Measurements from ENCODE around the gene MAFG.

The MAFG gene

GRCh38 chr17:81927653-81928543, at the start of gene MAFG:
Gene MAFG, minus strand, starts transcription at chr17:81927735. Its CDS starts 4,550 bp downstream, at chr17:81923185.
- DNase-seq (ENCODE audit: low read depth in 2 of 2), result peak; percentile 88 to 89

DNA sequence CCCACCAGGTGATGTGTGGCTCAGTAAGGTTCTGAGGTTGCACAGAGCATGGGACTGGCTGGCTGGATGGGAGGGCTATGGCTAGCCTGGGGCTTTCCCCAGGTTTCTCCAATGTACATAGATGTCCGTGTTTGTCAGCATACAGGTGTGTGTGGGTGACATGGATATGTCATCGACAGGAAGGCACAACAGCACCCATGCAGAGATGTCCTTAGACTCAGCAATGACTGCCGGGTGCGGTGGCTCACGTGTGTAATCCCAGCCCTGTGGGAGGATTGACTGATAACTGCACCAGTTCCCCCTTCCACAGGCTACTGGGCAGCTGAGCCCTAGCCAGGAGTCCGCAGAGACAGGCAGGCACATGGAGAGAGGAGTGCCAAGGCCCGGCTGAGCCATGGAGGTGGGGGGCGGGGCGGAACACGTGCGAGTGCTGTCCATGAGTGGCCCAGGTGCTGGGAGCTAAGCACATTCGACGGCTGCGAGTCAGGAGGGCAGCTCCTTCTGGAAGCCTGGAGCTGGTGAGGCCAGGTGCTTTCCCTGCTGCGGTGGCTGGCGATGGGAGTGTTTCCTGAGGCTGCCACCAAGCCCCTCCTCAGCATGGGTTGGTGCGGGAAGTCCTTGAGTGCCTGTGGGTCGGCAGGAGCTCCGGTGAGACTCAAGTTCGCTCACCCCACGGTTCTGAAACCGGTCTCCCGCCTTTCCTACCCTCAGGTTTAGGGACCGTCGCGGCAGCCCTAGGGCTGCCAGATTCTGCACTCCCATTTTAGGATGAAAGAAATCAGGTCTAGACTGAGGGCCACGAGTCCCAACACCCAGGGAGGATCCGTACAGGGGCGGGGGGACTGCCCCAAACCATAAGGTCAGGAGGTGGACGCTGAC, 49.0 kb upstream of the MAFG start:
- no peak for DNase-seq (ENCODE audit: low read depth in 2 of 2)

GRCh38 chr17:81973432-81973831, 45.9 kb upstream of the MAFG start:
- no peak for DNase-seq (ENCODE audit: low read depth in 2 of 2)

GRCh38 chr17:81968850-81969812, 41.6 kb upstream of the MAFG start:
- DNase-seq (ENCODE audit: low read depth in 2 of 2), result no peak

GRCh38 chr17:81968396-81968745, 40.8 kb upstream of the MAFG start:
- no peak for DNase-seq (ENCODE audit: low read depth in 2 of 2)

DNA sequence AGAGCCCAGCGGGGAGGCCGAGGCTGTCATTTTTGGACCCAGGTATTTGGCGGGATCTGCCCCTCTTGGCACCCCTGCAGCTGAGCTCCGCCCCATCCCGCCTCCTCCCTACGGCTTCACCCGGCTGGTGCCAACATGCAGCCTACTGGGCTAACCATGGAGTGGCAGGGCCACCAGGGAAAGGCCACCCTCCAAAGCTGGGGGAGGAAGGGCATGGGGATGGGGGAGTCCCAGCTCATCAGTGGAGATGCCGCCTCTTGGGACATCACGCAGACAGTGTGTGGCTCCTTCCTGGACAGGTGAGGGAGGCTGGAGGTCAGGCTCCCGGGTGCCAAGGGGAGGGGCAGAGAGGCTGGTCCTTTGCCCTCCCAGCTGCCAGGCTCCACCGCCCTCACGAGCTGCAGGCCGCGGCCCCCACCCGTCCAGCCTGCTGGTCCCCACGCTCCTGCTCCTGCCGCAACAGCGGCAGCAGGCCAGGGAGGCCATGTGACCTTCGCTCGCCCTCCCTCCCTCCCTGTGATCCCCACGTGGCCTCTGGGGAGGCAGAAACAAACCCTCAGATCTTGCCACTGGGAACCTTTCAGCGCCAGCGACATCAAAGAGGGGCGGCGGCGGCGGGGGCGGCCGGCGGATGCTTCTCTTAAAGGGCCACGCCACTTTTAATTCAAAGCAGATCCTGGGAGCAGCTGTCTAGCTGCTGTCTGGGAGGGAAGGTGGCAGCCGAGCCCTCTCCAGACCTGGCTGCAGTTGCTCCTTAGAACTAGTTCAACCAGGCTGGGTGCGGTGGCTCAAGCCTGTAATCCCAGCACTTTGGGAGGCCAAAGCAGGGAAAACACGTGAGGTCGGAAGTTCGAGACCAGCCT, 40.2 kb upstream of the MAFG start:
- DNase-seq (ENCODE audit: low read depth in 2 of 2), result peak in 1 of 2 experiments; percentile 12

- no peak for DNase-seq (ENCODE audit: low read depth in 2 of 2)
These were observed 39.7 kb upstream of the MAFG start for GRCh38 chr17:81967244-81967532.

DNA sequence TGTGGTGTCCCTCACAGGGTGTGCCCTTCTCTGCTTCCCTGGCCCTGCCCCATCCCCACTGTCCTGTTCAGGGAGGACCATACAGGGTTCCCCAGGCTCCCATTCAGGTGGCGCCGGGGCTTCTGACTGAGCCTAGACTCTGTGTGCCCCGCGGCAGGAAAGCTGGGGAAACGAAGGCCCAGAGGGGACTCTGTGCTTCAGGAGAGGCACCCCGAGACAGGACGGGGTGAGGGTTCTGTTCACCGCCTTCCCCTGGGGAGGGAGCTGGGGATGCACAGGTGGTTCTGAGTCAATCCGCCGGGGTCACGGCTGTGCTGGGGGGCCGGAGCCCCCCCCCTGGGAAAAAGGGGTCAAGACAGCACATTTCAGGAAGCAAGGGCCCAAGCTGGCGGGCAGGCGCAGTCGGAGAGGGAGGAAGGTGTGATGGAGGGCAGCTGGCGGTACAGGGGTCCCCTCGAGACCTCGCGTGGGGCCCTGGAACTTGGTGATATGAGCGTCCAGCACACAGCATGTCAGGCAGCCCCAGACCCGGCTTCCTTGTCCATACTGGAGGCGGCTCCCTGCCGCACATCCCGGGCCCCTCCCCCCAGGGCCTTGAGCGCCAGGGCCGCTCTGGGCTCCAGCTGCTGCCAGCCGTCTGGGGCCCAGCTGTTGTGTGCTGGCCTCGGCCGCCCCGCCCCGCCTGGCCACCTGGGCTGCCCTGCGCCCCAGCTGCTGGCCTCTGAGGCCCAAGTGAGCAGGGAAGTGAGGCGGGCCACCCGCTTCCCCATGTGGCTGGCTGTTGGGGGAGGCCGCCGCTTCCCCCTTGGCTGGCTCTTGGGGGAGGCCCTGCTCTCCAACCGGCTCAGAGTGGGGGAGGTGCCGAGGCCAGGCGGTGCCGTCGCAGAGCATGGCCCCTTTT, 39.1 kb upstream of the MAFG start:
- DNase-seq (ENCODE audit: low read depth in 2 of 2), result no peak

DNA sequence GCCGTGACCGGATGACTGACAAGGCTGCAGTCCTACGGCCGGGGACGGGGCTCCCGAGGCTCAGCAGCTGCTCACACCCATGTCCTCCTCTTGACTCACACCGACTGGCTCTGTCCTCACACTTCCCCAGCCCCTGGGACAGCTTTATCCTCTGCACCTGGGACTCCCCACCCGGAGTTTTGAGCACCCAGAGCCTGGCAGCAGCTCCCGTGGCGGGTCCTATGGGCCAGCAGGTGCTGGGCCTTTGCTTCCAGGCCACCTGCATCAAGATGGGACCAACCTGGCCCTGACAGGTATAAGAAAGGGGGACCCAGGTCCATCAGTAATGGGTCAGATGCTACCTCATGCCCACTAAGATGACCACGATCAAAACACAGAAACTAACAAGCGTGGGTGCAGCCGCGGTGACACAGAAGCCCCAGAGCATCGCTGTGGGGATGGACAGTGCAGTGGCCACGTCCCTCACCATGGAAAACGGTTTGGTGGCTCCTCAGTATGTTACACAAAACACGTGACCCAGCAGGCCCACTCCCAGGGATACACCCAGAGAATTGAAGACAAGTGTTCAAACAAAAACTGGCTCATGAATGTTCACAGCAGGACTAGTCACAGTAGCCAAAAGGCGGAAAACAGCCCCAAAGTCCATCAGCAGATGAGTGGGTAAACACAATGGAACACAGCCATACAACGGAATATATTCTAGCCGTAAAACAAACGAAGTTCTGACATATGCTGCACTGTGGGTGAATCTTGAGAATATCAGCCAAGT, 36.7 kb upstream of the MAFG start:
- no peak for DNase-seq (ENCODE audit: low read depth in 2 of 2)

DNA sequence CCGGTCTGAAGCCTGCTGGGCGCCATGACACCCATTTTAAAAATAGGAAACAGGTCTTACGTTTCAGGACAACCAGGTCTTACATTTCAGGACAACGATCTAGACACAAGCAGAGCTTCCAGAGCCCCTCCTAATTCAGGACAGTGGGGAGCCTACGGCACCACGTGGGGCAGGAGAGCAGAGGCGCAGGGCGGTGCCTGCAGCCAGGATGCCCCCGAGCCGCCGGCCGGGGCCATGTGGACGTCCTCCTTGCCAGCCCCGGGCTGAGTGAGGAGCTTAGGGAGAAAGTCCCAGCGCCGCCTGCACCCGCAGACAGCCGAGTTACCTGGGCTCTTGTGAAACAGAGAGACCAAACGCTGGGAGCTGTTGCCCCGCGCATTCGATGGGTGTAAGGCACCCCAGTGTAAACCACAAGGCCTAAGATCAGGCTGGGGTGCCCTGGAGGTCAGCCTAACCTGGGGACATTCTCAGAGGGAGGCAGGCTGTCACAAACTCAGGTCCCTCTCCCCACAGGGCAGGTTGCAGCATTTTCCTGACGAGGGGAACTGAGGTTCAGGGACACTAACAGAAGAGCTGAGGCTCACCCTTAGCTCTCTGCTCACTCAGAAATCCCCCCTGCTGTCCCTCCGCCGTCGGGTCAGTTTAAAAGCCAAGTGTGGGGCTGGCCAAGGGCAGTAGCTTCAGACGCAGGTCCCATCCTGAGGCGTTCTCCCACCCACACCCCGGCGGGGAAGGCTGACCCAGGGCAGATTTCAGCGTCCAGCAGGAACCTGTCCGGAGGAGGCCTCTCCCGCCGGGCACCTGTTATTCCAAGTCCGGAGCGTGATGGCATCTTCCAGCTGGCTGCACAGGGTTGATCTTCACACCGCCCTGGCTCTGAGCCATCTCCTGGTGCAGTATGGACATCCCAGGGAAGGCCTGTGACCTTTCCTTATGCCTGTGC, 35.2 kb upstream of the MAFG start:
- no peak for DNase-seq (ENCODE audit: low read depth in 2 of 2)

DNA sequence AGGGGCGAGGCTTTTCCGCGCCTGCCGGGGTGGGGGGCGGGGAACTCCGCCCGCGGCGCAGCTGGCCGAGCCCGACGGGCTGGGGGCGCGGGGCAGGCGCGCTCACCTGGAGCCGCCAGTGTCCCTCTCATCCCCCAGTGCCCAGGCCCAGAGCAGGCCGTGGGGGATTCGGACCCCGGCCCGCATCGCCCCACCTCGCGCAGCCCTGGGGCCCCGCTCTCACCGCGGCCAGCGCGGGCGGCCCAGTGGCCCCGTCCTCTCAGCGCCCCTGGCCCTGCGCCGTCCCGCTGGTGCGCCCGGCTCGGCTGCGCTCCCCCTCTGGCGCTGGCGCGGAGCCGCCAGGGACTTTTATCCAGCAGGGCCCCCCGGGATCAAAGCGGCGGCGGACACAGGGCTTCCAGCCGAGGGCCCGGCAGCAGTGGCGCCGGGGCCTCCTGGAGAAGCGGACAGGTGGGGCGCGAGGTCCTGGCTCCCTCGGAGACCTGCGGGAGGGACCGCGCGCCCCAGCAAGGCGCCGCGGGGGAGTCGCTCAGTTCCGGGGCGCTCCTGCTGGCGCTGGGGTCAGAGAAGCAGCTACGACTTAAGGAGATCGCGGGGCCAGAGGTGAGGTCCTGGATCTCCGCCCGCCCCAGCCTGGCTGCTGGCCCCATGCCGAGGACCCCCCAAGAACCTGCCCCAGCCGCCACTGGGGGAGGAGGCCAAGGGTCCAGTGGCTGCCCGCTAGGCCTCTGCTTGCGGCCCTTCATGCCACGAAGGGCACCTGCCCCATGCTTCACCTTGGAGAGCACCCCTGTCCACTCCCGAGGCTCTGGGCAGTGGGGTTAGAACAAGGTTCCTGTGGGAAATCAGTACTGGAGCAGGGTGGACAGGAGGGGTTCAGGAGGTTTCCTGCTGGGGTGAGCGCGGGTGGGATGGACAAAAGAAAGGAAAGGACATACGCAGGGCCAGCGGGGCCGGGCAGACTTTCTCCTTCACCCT, 34.3 kb upstream of the MAFG start:
- DNase-seq (ENCODE audit: low read depth in 2 of 2), result no peak

DNA sequence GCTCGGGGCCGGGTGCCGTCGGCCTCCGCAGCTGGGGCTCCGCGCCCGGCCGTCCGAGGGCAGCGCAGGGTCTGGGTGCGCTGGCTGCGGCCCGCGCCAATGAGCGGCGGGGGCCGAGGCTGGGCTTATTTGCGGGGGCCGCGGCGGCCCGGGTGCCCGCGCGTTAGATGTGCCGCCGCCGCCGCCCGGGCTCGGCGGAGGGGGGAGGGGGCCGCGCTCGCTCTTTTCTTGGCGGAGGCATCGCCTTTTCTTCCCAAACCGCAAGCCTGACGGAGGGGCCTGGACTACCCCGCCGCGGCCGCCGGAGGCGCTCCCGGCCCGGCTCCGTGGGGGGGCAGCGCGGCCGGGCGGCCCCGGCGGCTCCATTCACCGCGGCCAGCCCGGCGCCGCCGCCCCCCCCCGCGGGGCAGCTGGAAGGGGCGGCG, 33.6 kb upstream of the MAFG start, which contains the start of gene NOTUM:
Gene NOTUM, minus strand, starts transcription at position 101 of the 425 bp plus-strand sequence. CDS start 278 bp downstream, outside the sequence.
- DNase-seq (ENCODE audit: low read depth in 2 of 2), result no peak

- no peak for DNase-seq (ENCODE audit: low read depth in 2 of 2)
These were observed 32.8 kb upstream of the MAFG start for GRCh38 chr17:81960130-81960958.

- DNase-seq (ENCODE audit: low read depth in 2 of 2), result no peak
These were observed 32.0 kb upstream of the MAFG start for GRCh38 chr17:81959362-81960129.
